ENCODE results near the gene SRL.
"Not testable (repeated sequence)": the region's sequence is repeated elsewhere in the genome, so short reads cannot be mapped to it uniquely, and the experiment has no call there.

The SRL gene

DNA sequence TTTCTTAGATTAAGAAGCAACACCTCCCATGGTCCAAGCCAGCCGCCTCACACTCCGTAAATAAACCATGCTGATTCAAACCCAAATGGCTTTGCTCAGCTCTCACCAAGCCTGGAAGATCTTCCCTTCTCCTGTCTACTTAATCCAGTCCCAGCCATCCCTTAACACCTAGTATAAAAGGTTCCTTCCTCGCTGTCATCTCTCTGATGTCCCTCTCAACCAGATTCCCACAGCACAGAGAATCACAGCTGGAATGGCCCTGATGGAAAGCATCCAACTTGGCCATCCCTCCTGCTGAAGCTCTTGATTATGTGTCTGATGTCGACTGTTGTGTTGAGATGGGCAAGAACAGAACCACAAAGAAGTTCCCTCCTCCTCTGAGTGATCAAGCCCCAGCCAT, 75.1 kb downstream of the SRL start:
- DNase-seq (ENCODE audit: low spot score), result no peak

DNA sequence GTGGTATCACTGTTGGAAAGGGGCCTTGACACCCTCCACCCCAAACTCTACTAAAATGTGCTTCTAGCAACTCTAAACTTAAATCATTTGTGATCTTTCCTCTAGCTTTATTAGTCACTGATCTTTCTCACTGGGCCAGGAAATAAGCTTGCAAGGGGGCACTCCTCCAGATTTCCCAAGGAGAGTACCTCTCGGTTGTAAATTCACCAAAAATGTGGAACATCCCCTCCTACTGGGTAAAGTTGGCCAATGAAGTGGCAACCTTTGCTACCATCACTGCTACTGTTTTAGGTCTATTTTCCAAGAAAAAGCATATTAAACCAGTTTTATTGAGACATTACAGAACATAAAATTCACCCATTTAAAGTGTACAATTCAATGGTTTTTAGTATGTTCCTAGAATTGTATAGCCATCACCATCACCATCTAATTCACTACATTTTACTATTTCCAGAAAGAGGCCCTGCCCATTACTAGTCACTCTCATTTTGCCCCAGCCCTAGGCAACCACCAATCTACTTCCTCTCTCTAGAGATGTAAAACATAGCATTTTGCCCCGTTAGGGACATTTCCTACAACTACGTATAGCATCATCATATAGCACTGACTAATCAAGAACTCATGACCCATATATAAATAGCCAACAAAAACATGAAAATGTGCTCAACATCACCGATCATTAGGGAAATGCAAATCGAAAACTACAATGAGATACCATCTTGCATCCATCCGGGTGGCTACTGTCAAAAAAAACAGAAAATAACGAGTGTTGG, 81.0 kb downstream of the SRL start:
- no peak for DNase-seq (ENCODE audit: low spot score)

DNA sequence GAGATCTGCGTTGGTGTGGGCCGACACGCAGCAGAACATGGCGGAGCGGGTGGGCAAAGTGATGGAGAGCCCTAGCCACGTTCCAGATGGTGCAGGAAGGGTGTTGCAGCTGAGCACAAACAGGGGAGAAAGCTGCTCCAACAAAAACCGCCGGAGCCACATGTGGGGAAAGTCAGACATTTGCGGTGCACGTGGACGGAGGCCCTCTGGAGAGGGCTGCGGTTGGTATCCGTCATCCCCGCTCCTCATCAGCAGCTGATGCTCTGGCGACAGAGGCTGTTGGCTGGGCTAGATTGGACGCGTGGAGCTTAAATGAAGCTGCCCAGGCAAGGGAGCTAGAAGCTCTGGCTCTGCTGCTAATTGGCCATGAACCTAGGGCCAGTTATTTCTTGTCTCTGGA, 82.2 kb downstream of the SRL start:
- no peak for DNase-seq (ENCODE audit: low spot score)

DNA sequence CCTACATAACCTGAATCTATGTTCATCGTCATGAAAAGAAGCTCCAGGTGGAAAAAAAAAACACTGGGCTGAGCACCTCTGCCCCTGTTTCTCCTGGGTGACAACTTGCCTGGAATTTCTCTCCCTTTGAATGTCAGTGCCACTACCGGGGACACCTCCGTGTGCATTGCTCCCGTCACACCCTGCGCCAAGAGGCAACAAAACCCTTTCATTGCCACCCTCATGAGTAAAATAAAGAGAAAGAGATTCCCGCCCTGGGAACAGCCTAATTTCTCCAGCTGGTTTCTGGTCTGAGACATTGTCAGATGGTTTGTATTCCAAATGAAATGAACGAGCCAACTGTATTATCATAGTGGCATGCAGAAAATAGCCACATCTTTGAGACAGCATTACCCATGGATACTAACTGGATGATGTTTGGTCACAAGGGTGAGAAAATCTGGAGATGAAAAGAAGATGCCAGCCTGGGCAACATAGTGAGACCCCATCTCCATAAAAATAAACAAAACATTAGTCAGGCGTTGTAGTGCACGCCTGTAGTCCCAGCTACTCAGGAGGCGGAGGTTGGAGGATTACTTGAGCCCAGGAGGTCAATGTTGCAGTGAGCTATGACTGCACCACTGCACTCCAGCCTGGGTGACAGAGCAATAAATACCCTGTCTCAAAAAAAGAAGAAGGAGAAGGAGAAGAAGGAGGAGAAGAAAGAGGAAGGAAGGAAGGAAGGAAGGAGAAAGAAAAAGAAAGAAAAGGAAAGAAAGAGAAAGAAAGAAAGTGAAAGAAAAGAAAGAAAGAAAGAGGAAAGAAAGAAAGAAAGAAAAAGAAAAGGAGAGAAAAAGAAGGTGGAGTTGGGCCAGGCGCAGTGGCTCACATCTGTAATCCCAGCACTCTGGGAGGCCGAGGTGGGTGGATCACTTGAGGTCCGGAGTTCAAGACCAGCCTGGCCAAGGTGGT, 83.5 kb downstream of the SRL start:
- no peak for DNase-seq (ENCODE audit: low spot score)

DNA sequence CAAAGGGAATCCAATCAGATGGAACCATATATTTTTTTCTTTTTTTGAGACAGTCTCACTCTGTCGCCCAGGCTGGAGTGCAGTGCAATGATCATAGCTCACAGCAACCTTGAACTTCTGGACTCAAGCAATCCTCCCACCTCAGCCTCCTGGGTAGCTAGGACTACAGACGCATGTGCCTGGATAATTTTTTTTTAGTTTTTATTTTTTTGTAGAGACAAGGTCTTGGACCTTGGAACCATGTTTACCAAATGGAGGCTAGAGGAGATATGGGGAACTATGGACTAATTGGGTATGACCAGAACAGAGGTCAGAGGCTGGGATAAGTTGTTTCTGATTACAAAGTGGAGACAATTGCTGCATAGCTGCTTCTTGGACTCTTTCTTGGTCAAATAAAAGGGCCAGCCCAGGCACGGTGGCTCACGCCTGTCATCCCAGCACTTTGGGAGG, 84.5 kb downstream of the SRL start:
- no peak for DNase-seq (ENCODE audit: low spot score)

DNA sequence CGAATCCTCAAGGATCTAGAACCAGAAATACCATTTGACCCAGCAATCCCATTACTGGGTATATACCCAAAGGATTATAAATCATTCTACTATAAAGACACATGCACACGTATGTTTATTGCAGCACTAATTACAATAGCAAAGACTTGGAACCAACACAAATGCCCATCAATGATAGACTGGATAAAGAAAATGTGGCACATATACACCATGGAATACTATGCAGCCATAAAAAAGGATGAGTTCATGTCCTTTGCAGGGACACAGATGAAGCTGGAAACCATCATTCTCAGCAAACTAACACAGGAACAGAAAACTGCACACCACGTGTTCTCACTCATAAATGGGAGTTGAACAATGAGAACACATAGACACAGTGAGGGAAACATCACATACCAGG, 85.4 kb downstream of the SRL start:
- DNase-seq (ENCODE audit: low spot score), result not testable (repeated sequence)

DNA sequence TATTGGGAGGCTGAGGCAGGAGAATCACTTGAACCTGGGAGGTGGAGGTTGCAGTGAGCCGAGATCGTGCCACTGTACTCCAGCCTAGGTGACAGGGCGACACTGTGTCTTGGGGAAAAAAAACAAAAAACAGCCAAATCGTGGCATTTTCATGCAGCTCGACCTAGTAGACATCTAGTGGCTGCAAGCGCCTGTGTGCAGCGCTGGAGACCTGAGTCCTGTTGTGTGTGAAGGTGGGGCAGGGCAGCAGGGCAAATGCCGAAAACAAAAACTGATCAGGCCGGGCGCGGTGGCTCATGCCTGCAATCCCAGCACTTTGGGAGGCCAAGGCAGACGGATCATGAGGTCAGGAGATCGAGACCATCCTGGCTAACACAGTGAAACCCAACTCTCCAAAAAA, 88.5 kb downstream of the SRL start:
- DNase-seq (ENCODE audit: low spot score), result not testable (repeated sequence)

DNA sequence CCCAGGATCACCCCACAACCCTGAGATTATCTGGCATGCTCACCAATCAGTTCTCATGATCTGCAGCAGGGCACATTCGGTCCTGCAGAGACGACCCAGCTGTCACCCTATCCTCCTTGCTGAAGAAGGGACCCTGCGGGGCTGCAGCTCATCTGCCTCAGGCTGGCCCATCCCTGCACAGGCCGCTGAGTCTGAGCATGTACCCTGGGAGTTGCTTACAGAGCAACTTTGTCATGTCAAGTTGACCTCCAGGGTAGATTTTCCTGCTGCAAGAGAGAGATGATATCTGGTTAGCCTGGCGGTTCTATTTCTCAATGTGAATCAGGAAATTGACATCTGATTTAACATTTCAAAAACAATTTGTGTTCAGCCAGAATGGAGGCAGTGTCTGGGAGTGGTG, 89.6 kb downstream of the SRL start:
- DNase-seq (ENCODE audit: low spot score), result no peak

DNA sequence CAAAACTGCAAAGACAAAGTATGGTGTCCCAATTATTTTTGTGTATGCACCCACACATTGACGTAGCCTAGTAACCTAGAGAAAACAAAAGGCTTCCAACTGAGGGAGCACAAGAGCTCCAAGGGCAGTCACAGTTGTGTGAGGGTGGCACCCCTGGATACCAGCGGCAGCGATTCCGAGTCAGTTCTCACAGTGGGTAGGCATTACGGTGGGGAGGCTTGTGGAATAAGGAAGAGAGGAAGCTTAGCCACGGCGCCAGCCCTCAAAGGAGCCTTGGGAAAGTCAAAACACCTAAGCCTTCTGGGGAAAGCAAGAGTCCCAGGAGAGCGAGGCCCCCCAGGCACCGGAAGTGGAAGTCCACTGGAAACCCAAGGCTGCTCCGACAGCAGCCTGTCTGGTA, 94.6 kb downstream of the SRL start:
- DNase-seq (ENCODE audit: low spot score), result no peak

DNA sequence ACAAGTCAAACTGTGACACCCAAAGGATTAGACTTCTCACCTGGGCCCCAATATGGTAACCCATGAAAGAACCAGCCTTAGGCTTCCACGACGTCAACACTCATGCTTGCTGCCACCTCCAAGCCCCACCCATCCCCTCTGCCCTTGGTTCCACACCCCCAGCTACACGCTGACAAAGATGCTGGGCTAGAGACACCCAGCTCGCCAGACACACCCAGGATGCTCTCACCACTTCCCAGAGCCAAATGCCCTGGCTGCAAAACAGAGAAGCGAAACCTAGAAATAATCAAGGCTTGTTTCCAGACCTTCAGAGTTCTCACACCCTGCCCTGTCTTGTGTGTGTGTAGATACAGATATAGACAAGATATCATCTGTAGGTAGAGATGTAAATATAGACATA, 99.6 kb downstream of the SRL start:
- no peak for DNase-seq (ENCODE audit: low spot score)

DNA sequence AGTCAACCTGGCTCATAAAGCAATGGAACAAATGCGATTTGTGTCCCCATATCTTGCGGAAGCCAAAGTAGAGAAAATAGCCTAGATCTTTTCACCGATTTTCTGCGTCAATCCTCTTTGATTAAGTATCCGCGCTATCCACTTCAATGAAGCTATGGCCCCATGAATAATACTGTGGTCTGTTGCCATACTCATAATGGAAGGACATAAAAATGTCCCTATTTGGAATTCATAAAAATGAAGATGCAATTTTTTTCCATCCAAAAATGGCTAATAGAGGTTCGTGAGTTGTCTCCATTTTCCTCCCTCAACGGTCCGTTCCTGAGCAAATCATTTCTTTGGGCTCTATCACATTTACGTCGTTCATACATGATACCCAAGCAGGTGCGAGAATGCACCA, 100.3 kb downstream of the SRL start:
- no peak for DNase-seq (ENCODE audit: low spot score)

DNA sequence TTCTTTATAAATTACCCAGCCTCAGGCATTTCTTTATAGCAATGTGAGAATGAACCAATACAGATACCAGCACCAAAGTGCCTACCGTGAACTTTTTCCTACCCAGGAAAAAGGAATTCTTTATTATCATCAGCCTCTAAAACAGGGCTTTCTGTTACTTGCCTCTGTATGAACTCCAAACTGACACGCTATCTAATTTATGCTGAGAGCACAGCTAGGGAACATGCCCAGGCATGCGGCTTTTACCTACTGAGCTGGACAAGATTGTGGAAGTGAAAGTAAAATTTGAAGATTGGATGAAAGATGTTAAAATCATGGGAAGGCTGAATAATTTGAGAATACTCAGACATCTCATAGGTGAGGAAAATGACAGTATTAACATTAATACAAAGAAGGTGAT, 101.2 kb downstream of the SRL start:
- no peak for DNase-seq (ENCODE audit: low spot score)

DNA sequence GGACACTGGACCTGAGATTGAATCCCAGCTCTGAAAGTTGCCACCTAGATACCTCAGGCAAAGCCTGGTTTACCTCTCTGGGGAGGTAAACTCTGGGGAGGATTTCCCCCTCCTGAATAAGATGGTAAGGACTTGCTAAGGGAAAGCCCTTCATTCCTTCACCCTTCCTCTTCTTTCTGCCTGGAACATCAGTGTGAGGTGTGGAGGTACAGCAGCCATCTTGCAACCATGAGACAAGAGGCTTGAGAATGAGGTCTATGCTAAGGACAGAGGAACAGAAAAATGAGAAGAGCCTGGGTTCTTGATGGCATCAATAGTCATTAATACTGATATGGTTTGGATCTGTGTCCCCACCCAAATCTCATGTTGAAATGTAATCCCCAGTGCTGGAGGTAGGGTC, 101.9 kb downstream of the SRL start:
- no peak for DNase-seq (ENCODE audit: low spot score)

Data from SK-N-DZ (cell line).